DMS153 treated with DMSO at 0.1 percent for 48 hours (cell line): Measurements from ENCODE around the gene PTPN7.
A peak's percentile ranks its signal among the peaks of the same experiment; 100 is the strongest.
"Not testable (repeated sequence)": the region's sequence is repeated elsewhere in the genome, so short reads cannot be mapped to it uniquely, and the experiment has no call there.

Experiments used
- DNase-seq: peaks from one replicate; lab custom pipeline; 2025; ENCODE audit not compliant: unreplicated experiment; lab: John Stamatoyannopoulos, UW

Gene PTPN7

GRCh38 chr1:202189918-202190715 is 29.7 kb upstream of the PTPN7 start:
- DNase-seq, result no peak

GRCh38 chr1:202189001-202189790 is 28.8 kb upstream of the PTPN7 start:
- DNase-seq, result peak; percentile 35

DNA sequence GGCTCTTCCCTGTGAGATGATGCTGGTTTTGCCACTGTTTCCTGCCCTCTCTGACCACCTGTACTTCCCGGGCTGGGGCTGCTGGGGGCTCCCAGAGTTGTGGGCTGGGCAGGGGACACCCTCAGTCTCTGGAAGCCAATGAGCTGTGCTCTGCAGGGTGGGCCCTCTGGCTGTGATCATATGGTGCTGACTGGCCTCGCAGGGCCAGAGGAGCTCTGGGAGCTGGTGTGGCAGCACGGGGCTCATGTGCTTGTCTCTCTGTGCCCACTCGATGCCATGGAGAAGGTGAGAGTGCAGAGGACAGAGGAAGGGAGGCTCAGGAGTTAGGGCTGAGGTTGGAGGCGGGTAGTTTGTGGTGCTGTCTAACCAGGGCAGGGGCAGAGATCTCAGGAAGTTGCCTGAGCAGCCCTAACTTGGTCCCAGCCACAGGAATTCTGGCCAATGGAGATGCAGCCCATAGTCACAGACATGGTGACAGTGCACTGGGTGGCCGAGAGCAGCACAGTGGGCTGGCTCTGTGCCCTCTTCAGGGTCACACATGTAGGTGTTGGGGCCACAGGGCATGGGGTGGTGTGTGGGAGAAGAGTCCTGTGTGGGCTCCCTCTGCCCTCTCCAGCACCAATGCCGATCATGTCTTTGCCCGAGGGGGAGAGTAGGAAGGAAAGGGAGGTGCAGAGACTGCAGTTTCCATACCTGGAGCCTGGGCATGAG is 27.4 kb upstream of the PTPN7 start:
- DNase-seq, result no peak

DNA sequence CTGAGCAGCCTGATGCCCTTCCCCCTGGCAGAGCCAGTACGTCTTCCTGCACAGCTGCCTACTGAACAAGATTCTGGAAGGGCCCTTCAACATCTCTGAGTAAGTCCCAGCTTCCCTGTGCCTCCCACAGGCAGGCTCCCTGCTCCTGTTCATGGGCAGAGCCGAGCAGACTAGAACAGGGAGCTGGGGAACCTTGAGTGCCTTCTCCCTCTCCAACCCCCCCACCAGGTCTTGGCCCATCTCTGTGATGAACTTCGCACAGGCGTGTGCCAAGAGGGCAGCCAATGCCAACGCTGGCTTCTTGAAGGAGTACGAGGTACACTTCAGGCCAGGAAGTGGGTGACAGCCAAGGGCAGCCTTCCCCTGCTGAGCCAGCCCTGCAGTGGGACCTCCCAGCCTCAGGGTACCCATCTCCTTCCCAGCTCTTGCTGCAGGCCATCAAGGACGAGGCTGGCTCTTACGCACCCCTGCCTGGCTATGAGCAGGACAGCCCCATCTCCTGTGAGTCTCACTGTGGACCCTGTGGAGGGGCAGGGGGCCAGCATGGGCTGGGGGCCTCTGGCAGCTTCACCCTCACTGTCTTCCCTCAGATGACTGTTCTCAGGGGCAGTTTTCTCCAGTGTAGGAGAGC is 26.8 kb upstream of the PTPN7 start:
- DNase-seq, result no peak

DNA sequence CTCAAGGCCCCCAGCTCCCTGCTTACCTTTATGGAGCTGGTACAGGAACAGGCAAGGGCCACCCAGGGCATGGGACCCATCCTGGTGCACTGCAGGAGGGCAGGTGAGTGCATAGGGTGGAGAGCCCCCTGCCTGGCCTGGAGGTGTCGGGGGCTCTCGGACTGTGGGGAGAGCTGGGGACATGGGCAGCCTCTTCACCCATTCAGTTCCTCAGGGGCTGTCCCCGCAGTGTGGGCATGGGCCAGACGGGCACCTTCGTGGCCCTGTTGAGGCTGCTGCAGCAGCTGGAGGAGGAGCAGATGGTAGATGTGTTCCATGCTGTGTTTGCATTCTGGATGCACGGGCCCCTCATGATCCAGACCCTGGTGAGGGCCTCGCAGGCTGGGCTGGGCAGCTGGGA is 25.9 kb upstream of the PTPN7 start:
- DNase-seq, result no peak

GRCh38 chr1:202184750-202185460 is 24.5 kb upstream of the PTPN7 start:
- peak; percentile 63 for DNase-seq

- DNase-seq, result no peak
These were observed 21.9 kb upstream of the PTPN7 start for GRCh38 chr1:202182040-202182877.

- no peak for DNase-seq
These were observed 21.2 kb upstream of the PTPN7 start for GRCh38 chr1:202181586-202181985.

DNA sequence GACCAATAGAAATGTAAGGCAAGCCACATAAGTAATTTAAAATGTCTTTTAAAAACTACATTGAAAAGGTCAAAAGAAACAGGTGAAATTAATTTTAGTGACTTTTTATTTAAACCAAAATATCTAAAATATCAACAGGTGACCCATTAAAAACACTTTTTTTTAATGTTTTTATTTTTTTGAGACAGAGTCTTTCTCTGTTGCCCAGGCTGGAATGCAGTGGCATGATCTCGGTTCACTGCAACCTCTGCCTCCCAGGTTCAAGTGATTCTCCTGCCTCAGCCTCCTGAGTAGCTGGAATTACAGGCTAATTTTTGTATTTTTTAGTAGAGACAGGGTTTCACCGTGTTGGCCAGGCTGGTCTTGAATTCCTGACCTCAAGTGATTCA is 20.3 kb upstream of the PTPN7 start:
- not testable (repeated sequence) for DNase-seq

DNA sequence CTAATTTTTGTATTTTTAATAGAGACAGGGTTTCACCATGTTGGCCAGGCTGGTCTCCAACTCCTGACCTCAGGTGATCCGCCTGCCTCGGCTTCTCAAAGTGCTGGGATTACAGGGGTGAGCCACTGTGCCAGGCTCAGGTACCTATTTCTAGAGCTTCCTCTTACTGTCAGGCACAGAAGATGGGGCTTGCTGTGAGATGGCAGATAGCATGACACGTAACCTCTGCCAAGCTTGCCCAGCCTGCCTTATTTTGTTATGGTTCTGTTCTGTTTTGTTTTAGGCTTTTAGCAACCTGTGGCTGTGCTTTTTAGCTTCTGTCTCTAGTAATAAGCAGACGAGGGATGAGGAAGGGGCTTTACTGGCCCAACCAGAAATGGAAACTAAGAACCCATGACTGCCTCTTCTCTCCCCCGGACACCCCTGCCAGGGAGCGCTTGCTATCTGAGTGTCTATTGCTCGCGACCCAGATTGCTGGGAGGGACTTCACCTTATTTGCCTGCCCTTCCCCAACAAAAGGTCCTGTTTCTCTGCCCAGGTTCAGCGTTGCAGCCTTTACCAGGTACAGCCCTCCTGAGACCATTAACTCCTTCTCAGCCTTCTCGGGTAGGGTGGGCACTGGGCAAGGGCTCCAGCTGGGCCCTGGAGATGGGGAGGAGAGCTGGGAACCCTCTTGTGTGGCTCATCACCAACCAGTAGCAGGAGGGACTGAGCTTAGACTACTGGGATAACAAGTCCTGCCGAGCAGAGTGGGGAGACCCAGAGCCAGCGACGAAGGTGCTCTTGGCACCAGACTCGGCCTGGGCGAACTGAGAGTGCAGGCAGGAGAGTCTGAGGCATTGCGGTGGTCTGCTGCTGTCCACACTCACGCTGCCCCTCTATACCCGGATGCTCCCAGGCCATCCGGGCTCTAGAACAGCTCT is 19.7 kb upstream of the PTPN7 start:
- DNase-seq, result no peak

- DNase-seq, result no peak
These were observed 16.8 kb upstream of the PTPN7 start for GRCh38 chr1:202176949-202177927.

GRCh38 chr1:202173993-202174392 is 13.6 kb upstream of the PTPN7 start:
- DNase-seq, result no peak

- no peak for DNase-seq
These were observed 11.6 kb upstream of the PTPN7 start for GRCh38 chr1:202172015-202172355.

- no peak for DNase-seq
These were observed 11.1 kb upstream of the PTPN7 start for GRCh38 chr1:202171292-202172014.

DNA sequence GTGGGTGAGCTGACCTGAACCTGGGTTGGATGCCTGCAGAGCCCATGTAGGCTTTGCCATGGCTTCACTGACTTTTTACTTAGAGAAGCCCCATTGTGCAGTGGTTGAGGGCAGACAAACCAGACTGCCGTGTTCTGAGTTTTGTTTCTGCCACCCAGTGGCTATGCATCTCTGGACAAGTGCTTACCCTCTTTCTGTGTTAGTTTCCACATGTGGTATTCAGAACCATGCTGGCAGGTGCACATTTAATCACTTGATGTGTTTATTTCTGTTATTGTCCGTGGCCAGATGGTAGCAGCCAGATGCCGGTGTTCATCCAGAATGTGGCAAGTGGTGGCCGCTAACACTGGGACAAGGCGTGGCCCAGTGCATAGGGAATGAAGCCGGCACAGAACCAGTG is 10.3 kb upstream of the PTPN7 start:
- no peak for DNase-seq

DNA sequence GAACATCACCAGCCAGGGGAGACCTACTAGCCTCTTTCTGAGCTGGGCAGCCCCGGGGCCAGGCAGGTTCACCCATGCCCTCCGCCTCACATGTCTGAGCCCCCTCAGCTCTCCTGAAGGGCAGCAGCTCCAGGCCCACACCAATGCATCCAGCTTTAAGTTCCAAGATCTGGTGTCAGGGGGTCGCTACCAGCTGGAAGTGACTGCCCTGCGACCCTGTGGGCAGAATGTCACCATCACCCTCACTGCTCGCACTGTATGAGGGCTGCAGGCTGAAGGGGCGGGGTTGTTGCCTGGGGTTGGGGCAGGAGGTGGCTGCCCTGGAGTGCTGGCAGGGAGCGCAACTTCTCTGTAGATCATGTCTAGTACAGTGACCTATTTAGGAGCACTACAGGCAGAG is 8.5 kb upstream of the PTPN7 start:
- DNase-seq, result no peak
